HG02885 (cell line): ENCODE measurements around the gene CEP170.
"Not testable (repeated sequence)": the region's sequence is repeated elsewhere in the genome, so short reads cannot be mapped to it uniquely, and the experiment has no call there.

Experiments used
- ATAC-seq: cut with Tn5 transposase; IDR thresholded peaks from one replicate; pipeline ENCODE4 v1.9.1; 2021; ENCODE audit warnings: mild to moderate bottlenecking; ENCODE audit not compliant: unreplicated experiment, poor library complexity

The CEP170 gene

GRCh38 chr1:243101551-243102050 is 153.5 kb downstream of the CEP170 start:
- peak; percentile 70 for ATAC-seq

DNA sequence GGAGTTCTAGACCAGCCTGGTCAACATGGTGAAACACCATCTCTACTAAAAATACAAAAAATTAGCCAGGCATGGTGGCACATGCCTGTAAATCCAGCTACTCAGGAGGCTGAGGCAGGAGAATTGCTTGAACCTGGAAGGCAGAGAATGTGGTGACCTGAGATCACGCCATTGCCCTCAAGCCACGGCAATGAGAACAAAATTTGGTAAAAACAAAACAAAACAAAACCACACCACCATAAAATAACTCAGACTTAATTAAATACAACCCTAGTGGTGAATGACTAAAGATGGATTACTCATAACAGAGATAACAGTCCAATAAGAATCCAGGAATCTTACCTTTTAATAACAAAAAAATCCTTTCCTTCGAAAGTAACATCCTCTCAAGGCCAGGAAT is 167.7 kb downstream of the CEP170 start:
- ATAC-seq: not testable (repeated sequence)
